Peyer's patch (tissue), 4 donors: Measurements from ENCODE around the gene TUSC1.

Source experiments
- CTCF ChIP-seq, 6 experiments: fragments of 450-650 bp in 4 of 6; fragments of 200-600 bp in 2 of 6; sonication (generic) in 1 of 6; IDR thresholded peaks; one replicate each; pipeline ENCODE4 v1.5.1; 2017 to 2019; ENCODE audit warnings: antibody characterized with exemption in 6 of 6, mild to moderate bottlenecking in 3 of 6, moderate library complexity in 1 of 6
- POLR2A ChIP-seq, 2 donors: fragments of 450-650 bp; IDR thresholded peaks; one replicate each; pipeline ENCODE4 v1.5.1; 2017; ENCODE audit warnings: antibody characterized with exemption in 2 of 2, mild to moderate bottlenecking in 2 of 2, moderate library complexity in 2 of 2

GRCh38 chr9:25691786-25692185 lies 13.5 kb upstream of the TUSC1 start:
- TF ChIP-seq CTCF (IDR thresholded peaks at IDR 0.05) (no peak), POLR2A (IDR thresholded peaks at IDR 0.05) (no peak)
